Ureter (tissue), 1 donor: ENCODE results near the gene TWNK. TPM values are rescaled to one million over a fixed set of nuclear protein-coding genes. Genes with fewer than 3 reads are reported as not detected.

Source experiments
- DNase-seq: peaks from one replicate; pipeline ENCODE4 v3.0.0-alpha.2; 2020; ENCODE audit warnings: low spot score
- total RNA-seq: library from RNA; stranded (reverse); gene quantifications from one replicate; pipeline ENCODE4 v1.2.4, GENCODE V29; 2023
- donor health status: DM: yes; HTN: yes; CAD: no.

The TWNK gene
- total RNA-seq, 1 donor from 2014 or later = 13.7 TPM

GRCh38 chr10:100996678-100997359, 9.5 kb downstream of the TWNK start:
- no peak for DNase-seq

GRCh38 chr10:100997360-100998182, 10.2 kb downstream of the TWNK start:
- DNase-seq = peak; percentile 84

- peak; percentile 91 for DNase-seq
These were observed 11.0 kb downstream of the TWNK start for GRCh38 chr10:100998183-100998990.

- DNase-seq = peak; percentile 85
These were observed 11.8 kb downstream of the TWNK start for GRCh38 chr10:100998991-100999741.

- no peak for DNase-seq
These were observed 12.4 kb downstream of the TWNK start, which contains the start of gene LZTS2 for GRCh38 chr10:100999742-101000126. Gene LZTS2 (plus strand): TSS chr10:100999808. CDS start chr10:101002539, 2,731 bp downstream.

GRCh38 chr10:101000127-101000914, 13.0 kb downstream of the TWNK start:
- DNase-seq = no peak

GRCh38 chr10:101000915-101001658, 13.7 kb downstream of the TWNK start:
- peak; percentile 91 for DNase-seq

- no peak for DNase-seq
These were observed 14.3 kb downstream of the TWNK start for GRCh38 chr10:101001659-101002035.

- DNase-seq = no peak
These were observed 15.1 kb downstream of the TWNK start for GRCh38 chr10:101002456-101002855.

GRCh38 chr10:101003639-101004206, 16.4 kb downstream of the TWNK start:
- DNase-seq = no peak

- DNase-seq = no peak
These were observed 18.0 kb downstream of the TWNK start for GRCh38 chr10:101005361-101005760.

- DNase-seq = no peak
These were observed 18.7 kb downstream of the TWNK start for GRCh38 chr10:101005869-101006567.

- no peak for DNase-seq
These were observed 19.3 kb downstream of the TWNK start for GRCh38 chr10:101006593-101007098.

GRCh38 chr10:101007099-101007711, 19.9 kb downstream of the TWNK start:
- DNase-seq = no peak

- DNase-seq = no peak
These were observed 20.8 kb downstream of the TWNK start for GRCh38 chr10:101007915-101008822.

GRCh38 chr10:101008823-101009423, 21.6 kb downstream of the TWNK start:
- DNase-seq = no peak

- no peak for DNase-seq
These were observed 23.0 kb downstream of the TWNK start for GRCh38 chr10:101010329-101010728.
